B cell (primary cell): ENCODE data around the gene ZER1. TPM values are rescaled to one million over a fixed set of nuclear protein-coding genes. Genes with fewer than 3 reads are reported as not detected.

Experiments used
- ATAC-seq: fragments of 200-7000 bp; cut with Tn5 transposase; one replicate; pipeline ENCODE4 v1.10.0; 2021; ENCODE audit warnings: low read depth, mild to moderate bottlenecking, moderate number of reproducible peaks, moderate library complexity
- CTCF ChIA-PET: fragments of 350-600 bp; sonication (Branson Sonifier 250); formaldehyde crosslinking; loops from one replicate; lab custom pipeline; 2021; ENCODE audit warnings: antibody characterized with exemption, inconsistent platforms; lab: Charles Lee
- POLR2A ChIA-PET: fragments of 350-600 bp; sonication (Branson Sonifier 250); formaldehyde crosslinking; loops from one replicate; lab custom pipeline; 2021; ENCODE audit warnings: antibody characterized with exemption; lab: Charles Lee
- DNase-seq: peaks from one replicate; pipeline ENCODE4 v3.0.0; 2013
- H2AFZ ChIP-seq: 2 replicates; pipeline ENCODE4 v1.6.1; 2012; ENCODE audit warnings: mild to moderate bottlenecking, low read depth, low read length; ENCODE audit not compliant: insufficient read depth, poor library complexity, severe bottlenecking
- H3K27ac ChIP-seq, 2 donors: 1 replicate in 1 of 2; 2 replicates in 1 of 2; pipeline ENCODE4 v1.5.1; 2012 to 2013; ENCODE audit warnings: low read length in 2 of 2, mild to moderate bottlenecking in 2 of 2, moderate library complexity in 1 of 2
- H3K27me3 ChIP-seq, 4 experiments: fragments of 200-600 bp in 1 of 4; sonication (generic) in 1 of 4; replicated peaks in 1 of 4; 1 replicate in 2 of 4; 2 replicates in 2 of 4; pipeline versions ENCODE4 v1.6.1 to v1.7.0; 2013 to 2016; ENCODE audit warnings: low read length in 3 of 4, mild to moderate bottlenecking in 2 of 4, mixed read lengths in 1 of 4, moderate library complexity in 1 of 4; ENCODE audit not compliant: insufficient read depth in 4 of 4, control insufficient read depth in 3 of 4; ENCODE audit errors: control extremely low read depth in 1 of 4
- H3K36me3 ChIP-seq, 2 experiments: replicated peaks in 1 of 2; 1 replicate in 1 of 2; 2 replicates in 1 of 2; pipeline versions ENCODE4 v1.6.1 to v1.7.1; 2013; ENCODE audit warnings: low read length in 1 of 2; ENCODE audit not compliant: insufficient read depth in 2 of 2, control insufficient read depth in 1 of 2; ENCODE audit errors: control extremely low read depth in 1 of 2, extremely low read depth in 1 of 2
- H3K4me1 ChIP-seq, 2 donors: fragments of 200-600 bp in 1 of 2; sonication (generic) in 1 of 2; 1 replicate in 1 of 2; 2 replicates in 1 of 2; pipeline versions ENCODE4 v1.5.1 to v1.6.1; 2013 to 2017; ENCODE audit warnings: low read length in 2 of 2; ENCODE audit not compliant: control insufficient read depth in 2 of 2, insufficient read depth in 2 of 2
- H3K4me2 ChIP-seq: replicated peaks from 2 replicates; pipeline ENCODE3; 2012; ENCODE audit warnings: mild to moderate bottlenecking, low read depth, low read length; ENCODE audit not compliant: poor library complexity, severe bottlenecking
- H3K4me3 ChIP-seq, 5 experiments: fragments of 200-600 bp in 1 of 5; sonication (generic) in 1 of 5; 1 replicate in 3 of 5; 2 replicates in 2 of 5; pipeline versions ENCODE4 v1.5.1 to v1.7.0; 2011 to 2016; ENCODE audit warnings: low read length in 4 of 5, mild to moderate bottlenecking in 4 of 5, low read depth in 2 of 5, control low read depth in 1 of 5, moderate library complexity in 1 of 5; ENCODE audit not compliant: insufficient read depth in 1 of 5; ENCODE audit errors: control extremely low read depth in 1 of 5, extremely low read depth in 1 of 5
- H3K79me2 ChIP-seq: fragments of 200-600 bp; sonication (generic); one replicate; pipeline ENCODE4 v1.6.0; 2016; ENCODE audit warnings: low read length; ENCODE audit not compliant: control insufficient read depth, insufficient read depth
- H3K9ac ChIP-seq: fragments of 200-600 bp; sonication (generic); 2 replicates; pipeline ENCODE4 v1.6.1; 2017; ENCODE audit warnings: mild to moderate bottlenecking, low read length, moderate library complexity
- H3K9me3 ChIP-seq, 3 donors: one replicate each; pipeline versions ENCODE4 v1.6.1 to v1.7.1; 2013; ENCODE audit warnings: low read length in 2 of 3; ENCODE audit not compliant: control insufficient read depth in 2 of 3, insufficient read depth in 1 of 3; ENCODE audit errors: control extremely low read depth in 1 of 3
- H4K20me1 ChIP-seq: 2 replicates; pipeline ENCODE4 v1.6.0; 2012; ENCODE audit warnings: mild to moderate bottlenecking, low read length; ENCODE audit not compliant: insufficient read depth, control insufficient read depth, poor library complexity, severe bottlenecking
- H3K27ac Mint-ChIP-seq: one replicate; pipeline ENCODE4 v1.8.0; 2021; ENCODE audit warnings: mixed read lengths
- H3K27me3 Mint-ChIP-seq: one replicate; pipeline ENCODE4 v1.8.0; 2021; ENCODE audit warnings: mixed read lengths
- H3K4me1 Mint-ChIP-seq: one replicate; pipeline ENCODE4 v1.8.0; 2021; ENCODE audit warnings: mixed read lengths
- H3K4me3 Mint-ChIP-seq: one replicate; pipeline ENCODE4 v1.8.0; 2021; ENCODE audit warnings: mixed read lengths
- H3K9me3 Mint-ChIP-seq: one replicate; pipeline ENCODE4 v1.8.0; 2022; ENCODE audit warnings: mixed read lengths; ENCODE audit not compliant: insufficient read depth
- CTCF ChIP-seq: fragments of 200-600 bp; IDR thresholded peaks from one replicate; pipeline ENCODE4 v1.8.0; 2022; ENCODE audit warnings: antibody characterized with exemption, mild to moderate bottlenecking
- EZH2 ChIP-seq: IDR thresholded peaks from 2 replicates; pipeline ENCODE4 v1.6.1; 2012; ENCODE audit warnings: borderline replicate concordance, low read depth, mild to moderate bottlenecking, moderate library complexity, low read length; ENCODE audit not compliant: insufficient read depth, poor library complexity, severe bottlenecking
- WGBS: methylation state at CpG from one replicate; pipeline ENCODE4 v1.1.5; 2013; ENCODE audit warnings: missing lambda C conversion rate; ENCODE audit not compliant: insufficient coverage; 5-methylcytosine and 5-hydroxymethylcytosine counted together
- intact Hi-C: fragments of 100-400 bp; cut with micrococcal nuclease; formaldehyde crosslinking; loops from one replicate; pipeline ENCODE4 v1.10.0; 2022
- polyA plus RNA-seq: library from polyadenylated mRNA; depleted of rRNA; stranded (reverse); fragments of >200 nt; gene quantifications from 2 replicates; pipeline ENCODE4 v1.2.3, GENCODE V29; 2012
- total RNA-seq, 2 donors: library from RNA; stranded (reverse); fragments of 120-200 nt in 1 of 2; gene quantifications; 1 replicate in 1 of 2; 2 replicates in 1 of 2; pipeline versions ENCODE4 v1.2.3 to v1.2.4, GENCODE V29; 2013 to 2022

Gene ZER1
- total and polyA plus RNA-seq, 2 donors (not counting 1 experiment from before 2014, with no cell fraction given): 26.9 to 42.2 TPM

DNA sequence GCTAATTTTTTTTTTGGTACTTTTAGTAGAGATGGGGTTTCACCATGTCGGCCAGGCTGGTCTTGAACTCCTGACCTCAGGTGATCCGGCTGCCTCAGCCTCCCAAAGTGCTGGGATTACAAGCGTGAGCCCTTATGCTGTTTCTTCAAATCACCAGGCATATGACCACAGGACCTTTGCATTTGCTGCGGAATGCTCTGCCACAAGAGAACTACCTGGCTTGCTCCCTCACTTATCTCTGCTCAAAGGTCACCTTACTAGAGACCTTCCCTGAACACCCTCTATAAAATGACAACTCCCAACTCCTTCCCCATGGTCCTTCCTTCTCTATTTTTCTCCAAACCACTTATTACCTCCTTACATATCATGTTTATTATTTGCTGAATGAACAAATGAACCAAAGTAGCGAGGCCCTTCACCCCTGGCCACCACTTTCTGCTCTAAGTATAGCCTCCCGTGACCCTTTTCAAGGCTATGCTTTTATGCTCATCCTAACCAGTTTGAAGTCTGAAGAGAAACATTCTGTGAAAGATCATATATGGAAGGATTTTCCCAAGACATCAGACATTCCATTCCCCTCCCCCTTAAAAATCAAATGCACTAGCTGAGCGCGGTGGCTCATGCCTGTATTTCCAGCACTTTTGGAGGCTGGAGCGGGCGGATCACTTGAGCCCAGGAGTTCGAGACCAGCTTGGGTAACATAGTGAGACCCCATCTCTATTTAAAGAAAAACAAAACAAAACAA is 1.3 kb downstream of the ZER1 start:
- H3K4me1 Mint-ChIP-seq: peaks cover 25% of the 10 kb centered on the region
- ChIA-PET POLR2A (interaction anchor here (1.1 kb wide), 2 partner anchors 18 to 46 kb away, joined by 3 read pairs; no protein-coding TSS in a partner anchor), CTCF (interaction anchor here (0.9 to 2.1 kb wide), 3 partner anchors 12 to 48 kb away, joined by 3 to 5 read pairs (median 3); partner anchors contain the start of gene ENDOG)
- WGBS: 90% methylated on average over 9 of the region's 11 CpGs
- peaks cover 43% of the 10 kb centered on the region for H3K79me2 ChIP-seq
- no peak for DNase-seq
- peaks cover 0 to 7% of the 10 kb centered on the region in 2 experiments for H3K36me3 ChIP-seq
- H3K4me3 Mint-ChIP-seq: peak overlapping the region; percentile 97
- H3K4me1 ChIP-seq: peaks cover 9 to 19% of the 10 kb centered on the region in 2 donors
- H3K9ac ChIP-seq: peak overlapping the region; percentile 89
- H3K27me3 Mint-ChIP-seq: no peaks in the 10 kb centered on the region
- peaks cover 0 to 3% (median 0%) of the 10 kb centered on the region in 3 donors for H3K9me3 ChIP-seq
- no peaks in the 10 kb centered on the region for H3K27me3 ChIP-seq
- H3K4me2 ChIP-seq: peak overlapping the region; percentile 77
- no peak for TF ChIP-seq EZH2
- TF ChIP-seq CTCF: no peak
- H4K20me1 ChIP-seq: no peaks in the 10 kb centered on the region
- peak overlapping the region; percentile 80 to 93 for H3K27ac ChIP-seq
- H3K27ac Mint-ChIP-seq: peak overlapping the region; percentile 96
- peak overlapping the region; percentile 69 to 96 (median 77) for H3K4me3 ChIP-seq
- no peaks in the 10 kb centered on the region for H3K9me3 Mint-ChIP-seq
- no peak for ATAC-seq
- intact Hi-C loops: loop anchor here (1.0 to 5.0 kb wide), 5 partner anchors 48 to 314 kb away; partner anchors contain the start of genes DYNC2I2, ENDOG, LRRC8A and ODF2
- peak overlapping the region; percentile 92 for H2AFZ ChIP-seq

DNA sequence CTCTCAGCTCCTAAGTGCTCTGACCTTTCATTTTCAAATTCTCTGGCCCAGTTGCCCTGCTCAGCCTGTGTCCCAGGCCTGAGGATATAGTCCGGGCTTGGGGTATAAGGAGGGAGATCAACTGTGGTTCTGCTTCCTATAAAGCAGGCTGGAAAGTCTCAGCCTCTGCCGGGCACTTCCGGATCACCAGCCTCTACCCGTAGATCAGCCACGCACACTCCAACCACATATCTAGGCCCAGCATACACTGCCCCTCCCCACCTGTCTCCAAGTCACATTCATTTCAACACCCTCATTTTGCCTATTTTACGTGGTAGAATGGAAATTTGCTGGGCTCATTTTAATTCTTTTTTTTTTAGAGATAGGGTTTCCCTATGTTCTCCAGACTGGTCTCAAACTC is 3.1 kb downstream of the ZER1 start:
- Histone ChIP-seq H3K27me3 (no peaks in the 10 kb centered on the region), H3K9ac (no peak overlapping the region), H3K27ac (peak overlapping the region in 1 of 2 donors; percentile 5), H3K9me3 (no peaks in the 10 kb centered on the region), H3K4me1 (peaks cover 9 to 19% of the 10 kb centered on the region in 2 donors), H3K79me2 (peaks cover 61% of the 10 kb centered on the region), H3K4me3 (no peak overlapping the region), H3K4me2 (no peak overlapping the region), H2AFZ (no peak overlapping the region), H4K20me1 (peaks cover 11% of the 10 kb centered on the region), H3K36me3 (peaks cover 0 to 7% of the 10 kb centered on the region in 2 experiments)
- POLR2A ChIA-PET: interaction anchor here (0.7 to 1.1 kb wide), 2 partner anchors 19 to 20 kb away, joined by 3 read pairs; no protein-coding TSS in a partner anchor
- intact Hi-C loops: no loop called here
- Mint-ChIP-seq H3K9me3 (no peaks in the 10 kb centered on the region), H3K4me3 (no peak overlapping the region), H3K27me3 (no peaks in the 10 kb centered on the region), H3K4me1 (peaks cover 25% of the 10 kb centered on the region), H3K27ac (no peak overlapping the region)
- no CpG with 5 or more reads among the region's 6 CpGs for WGBS
- TF ChIP-seq CTCF: no peak
- no peak for TF ChIP-seq EZH2
- CTCF ChIA-PET: interaction anchor here (1.0 kb wide), 1 partner anchor 51 kb away, joined by 3 read pairs; no protein-coding TSS in a partner anchor
- DNase-seq: no peak
- no peak for ATAC-seq
